ENCODE measurements around the gene DAZAP1.

The DAZAP1 gene

DNA sequence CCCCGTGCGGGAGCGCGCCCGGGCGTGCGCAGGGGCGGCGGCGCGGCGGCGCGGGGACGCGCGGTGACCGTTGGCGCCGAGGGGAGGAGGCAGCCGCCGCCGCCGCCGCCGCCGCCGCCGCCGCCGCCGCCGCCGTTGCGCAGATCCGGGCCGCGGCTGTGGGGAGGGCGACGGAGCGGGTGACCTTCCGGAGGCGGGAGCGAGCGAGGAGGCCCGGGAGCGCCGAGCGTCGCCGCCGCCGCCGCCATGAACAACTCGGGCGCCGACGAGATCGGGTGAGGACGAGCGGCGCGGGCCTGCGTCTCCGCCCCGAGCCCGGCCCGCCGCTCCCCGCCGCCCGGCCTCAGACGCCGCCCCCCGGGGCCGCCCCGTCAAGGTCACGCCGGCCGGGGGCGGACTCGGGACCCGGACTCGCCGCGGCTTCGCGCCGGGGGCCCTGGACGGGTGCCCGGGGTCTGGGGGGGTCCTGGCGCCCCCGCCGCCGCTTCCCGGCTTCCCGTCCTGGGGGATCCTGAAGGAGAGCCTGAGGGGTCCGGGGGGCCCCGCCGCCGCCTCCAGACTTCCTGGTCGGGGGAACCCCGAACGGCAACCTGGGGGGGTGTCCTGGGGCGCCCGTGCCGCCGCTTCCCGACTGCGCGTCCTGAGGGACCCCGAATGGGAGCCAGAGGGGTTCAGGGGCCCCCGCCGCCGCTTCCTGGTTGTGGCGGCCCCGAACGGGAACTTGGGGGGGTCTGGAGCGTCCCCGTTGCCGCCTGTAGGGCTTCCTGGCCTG lies at the start of gene DAZAP1:
Gene DAZAP1 (plus strand): TSS at position 59 of the 772 bp plus-strand sequence. CDS start 188 bp downstream, at position 247.
- DNase-seq (ENCODE audit: low read depth in 2 of 2, low spot score in 1 of 2) = no peak

DNA sequence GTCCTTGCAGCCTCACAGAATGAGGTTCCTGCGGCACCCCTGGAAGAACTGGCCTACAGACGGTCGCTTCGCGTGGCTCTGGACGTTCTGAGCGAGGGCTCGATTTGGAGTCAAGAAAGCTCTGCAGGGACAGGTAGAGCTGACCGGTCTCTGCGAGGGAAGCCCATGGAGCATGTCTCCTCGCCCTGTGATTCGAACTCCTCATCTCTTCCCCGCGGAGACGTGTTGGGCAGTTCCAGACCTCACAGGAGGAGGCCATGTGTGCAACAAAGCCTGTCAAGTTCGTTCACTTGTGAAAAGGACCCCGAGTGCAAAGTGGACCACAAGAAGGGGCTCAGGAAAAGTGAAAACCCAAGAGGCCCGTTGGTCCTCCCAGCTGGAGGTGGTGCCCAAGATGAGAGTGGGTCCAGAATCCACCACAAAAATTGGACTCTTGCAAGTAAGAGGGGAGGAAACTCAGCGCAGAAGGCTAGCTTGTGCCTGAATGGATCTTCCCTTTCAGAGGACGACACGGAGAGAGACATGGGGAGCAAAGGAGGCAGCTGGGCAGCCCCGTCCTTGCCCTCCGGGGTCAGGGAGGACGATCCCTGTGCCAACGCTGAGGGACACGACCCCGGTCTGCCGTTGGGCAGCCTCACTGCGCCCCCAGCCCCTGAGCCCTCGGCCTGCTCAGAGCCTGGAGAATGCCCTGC lies 47.1 kb upstream of the DAZAP1 start:
- DNase-seq (ENCODE audit: low read depth in 2 of 2, low spot score in 1 of 2) = no peak

DNA sequence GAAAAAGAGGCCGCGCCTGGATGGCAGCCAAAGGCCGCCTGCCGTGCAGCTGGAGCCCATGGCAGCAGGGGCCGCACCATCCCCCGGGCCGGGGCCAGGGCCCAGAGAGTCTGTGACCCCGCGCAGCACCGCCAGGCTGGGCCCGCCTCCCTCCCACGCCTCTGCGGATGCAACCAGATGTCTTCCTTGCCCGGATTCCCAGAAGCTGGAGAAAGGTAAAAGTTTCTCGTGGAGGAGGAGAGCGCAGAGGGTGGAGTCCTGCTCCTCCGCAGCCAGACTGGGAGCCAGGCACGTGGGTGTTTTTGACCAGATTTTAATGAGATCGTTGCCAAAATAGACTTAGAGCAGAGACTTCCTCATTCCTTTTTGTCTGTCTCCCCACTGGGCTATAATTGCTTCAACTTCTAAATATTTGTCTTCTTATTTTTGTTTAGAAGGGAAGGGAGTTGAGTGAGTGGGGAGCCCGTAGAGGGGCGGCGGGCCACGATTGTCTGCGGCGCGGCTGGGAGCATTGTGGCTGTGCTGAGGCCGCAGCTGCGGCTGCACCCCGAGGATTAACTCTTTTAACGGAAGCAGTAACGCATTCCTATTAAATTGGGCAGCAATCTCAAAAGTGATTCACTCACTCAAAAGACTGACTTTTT lies 46.4 kb upstream of the DAZAP1 start:
- no peak for DNase-seq (ENCODE audit: low read depth in 2 of 2, low spot score in 1 of 2)

DNA sequence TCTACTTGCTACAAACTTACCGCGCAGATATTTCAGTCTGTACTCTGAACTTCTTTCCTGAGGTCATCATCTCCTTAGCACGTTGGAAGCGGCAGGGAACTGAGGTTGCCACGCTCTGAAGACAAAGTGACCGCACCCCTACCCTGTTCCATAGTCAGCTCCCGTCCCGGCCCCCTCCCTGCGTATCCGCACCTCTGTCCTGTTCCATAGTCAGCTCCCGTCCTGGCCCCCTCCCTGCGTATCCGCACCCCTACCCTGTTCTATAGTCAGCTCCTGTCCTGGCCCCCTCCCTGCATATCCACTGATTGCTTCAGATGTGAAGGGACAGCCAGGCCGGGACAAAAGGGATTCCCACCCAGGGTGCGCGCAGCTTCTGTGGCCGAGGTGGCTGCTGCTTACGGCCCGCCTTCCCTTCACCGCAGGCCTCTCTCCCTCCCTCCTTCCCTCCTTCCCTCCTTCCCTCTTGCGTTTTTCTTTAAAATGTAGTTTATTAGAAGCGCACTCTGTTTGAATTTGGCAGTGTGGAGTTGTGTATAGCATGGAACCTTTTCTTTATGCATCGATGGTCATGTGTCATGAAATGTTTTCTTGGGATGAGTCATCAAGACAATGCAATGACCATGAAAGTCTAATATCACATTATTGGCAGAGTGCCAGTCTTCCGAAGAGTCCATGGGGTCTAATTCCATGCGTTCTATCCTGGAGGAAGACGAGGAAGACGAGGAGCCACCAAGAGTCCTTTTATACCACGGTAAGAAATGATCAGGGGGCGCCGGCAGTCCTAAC lies 45.6 kb upstream of the DAZAP1 start:
- DNase-seq (ENCODE audit: low read depth in 2 of 2, low spot score in 1 of 2) = no peak

DNA sequence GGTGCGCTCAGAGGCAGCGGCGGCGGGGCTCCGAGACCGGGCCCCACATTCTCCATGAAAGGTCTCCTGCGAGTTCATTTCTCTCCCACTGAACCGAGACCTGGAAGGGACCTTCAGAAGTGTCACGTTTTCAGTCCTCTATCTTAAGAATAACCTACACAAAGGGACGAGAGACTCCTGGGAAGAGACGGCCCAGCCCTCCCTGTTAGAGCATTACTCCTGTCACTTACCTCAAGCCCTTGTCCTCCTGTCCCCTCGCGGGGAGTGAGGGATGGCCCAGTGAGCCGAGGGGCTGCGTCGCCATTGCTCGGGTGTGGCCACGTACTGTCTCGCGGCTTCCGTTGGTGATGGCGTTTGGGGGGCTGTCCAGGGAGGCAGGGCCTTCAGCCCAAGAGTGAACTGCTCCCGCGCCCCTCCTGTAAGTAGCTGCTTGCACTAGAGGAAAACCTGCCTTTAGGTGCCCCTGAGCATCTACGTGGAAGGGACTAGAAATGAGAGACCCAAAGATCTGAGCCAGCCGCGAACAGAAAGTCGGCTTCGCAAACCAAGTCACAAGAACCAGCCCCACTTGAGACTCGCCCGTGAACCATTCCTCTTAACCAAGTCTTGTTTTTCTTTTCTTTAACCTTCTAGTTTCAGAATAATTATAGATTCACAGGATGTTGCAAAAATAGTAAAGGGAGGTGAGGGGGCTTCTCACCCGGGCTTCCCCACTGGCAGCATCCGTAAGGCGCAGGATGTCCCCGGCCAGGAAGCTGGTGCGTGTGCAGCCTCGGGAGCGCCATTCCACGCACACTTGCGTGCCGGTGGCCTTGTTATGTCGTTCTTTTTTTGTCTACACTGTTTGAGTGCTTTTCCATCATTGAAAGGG lies 44.8 kb upstream of the DAZAP1 start:
- DNase-seq (ENCODE audit: low read depth in 2 of 2, low spot score in 1 of 2) = no peak

DNA sequence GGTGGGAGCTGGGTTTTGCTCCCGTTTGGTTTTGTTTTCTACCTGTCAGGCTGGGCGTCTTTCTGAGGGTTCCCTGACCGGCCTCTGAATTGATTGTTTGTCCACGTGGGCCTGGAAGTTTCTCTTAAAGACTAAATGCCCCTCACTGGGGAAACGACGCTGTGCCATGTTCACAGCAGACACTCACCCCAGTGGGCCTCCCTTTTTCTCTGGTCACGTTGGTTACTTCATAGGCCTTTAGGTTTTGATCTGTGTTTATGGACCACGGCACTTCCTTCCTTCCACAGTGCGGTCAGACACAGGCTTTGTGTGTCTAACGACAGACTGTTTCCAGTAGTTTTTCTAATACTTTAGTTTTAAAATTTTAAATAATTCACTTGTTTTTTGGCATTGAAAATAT lies 43.8 kb upstream of the DAZAP1 start:
- no peak for DNase-seq (ENCODE audit: low read depth in 2 of 2, low spot score in 1 of 2)

DNA sequence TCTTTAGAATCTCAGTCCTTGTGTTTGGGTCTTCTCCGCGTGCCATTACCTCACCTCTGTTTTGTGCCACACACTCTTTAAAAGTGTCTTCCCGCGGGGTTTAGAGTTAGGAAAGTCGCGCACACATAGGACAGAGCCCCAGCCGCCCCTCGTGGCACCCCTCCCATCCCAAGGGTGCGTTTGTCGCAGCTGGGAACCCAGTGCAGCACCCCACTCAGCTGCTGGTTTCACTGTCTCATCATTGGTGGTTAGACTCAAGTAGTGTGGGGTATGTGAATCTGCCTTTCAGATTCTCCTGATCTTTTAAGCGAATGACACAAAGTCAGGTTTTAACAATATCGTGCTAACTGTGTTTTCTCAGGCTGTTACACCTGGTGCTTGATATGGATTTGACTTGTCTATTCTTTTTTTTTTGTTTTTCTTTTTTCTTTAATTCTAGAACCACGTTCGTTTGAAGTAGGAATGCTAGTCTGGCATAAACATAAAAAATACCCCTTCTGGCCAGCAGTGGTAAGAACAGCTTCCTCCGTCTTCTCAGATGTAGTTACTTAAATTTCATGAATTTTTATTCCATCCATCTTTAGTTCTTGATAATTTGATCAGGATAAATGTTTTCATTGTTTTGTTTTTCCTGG lies 43.2 kb upstream of the DAZAP1 start:
- DNase-seq (ENCODE audit: low read depth in 2 of 2, low spot score in 1 of 2) = no peak

DNA sequence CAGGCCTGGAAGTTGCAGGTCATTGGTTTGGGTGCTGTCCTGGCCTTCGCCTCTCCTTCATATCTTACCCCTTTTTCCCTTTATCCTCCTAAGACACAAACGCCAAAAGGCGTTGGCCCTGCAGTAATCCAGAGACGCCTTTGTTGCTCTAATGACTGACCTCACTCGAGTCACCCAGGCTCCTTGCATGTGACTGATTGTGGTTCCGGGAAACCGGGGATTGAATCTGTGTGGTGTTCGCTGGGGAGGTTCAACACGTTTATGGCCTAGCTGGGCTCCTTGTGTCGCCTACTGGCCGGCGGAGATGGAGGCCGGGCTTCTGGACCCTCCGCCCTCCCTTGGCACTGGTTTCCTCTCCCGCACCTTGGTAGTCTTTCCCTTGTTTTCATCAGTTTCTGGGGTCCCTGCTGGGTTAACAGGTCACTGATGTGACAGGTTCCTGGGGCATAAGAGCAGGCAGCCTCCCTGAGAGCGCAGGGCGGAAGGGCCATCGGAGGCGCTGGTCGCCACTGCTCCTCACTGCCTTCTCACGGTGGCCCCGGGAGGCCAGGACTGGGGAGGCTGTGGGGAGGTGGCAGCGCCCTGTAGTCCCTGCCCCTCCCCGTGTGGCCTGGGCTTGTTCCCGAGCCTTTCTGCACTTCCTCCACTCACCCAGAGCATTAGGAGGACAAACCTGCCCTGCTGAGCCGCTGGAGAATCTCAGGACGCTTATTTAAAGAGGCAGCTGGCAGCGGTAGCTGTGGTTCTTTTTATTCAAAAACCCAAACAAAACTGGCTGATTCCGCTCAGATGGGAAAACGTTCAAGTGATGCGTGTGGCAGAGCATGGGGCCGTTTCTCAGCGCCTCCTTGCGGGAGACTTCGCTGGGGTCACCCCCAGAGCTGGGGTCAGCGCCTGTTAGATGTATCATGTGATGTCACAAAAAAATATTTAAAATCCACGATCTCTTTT lies 41.8 kb upstream of the DAZAP1 start:
- DNase-seq (ENCODE audit: low read depth in 2 of 2, low spot score in 1 of 2) = no peak

DNA sequence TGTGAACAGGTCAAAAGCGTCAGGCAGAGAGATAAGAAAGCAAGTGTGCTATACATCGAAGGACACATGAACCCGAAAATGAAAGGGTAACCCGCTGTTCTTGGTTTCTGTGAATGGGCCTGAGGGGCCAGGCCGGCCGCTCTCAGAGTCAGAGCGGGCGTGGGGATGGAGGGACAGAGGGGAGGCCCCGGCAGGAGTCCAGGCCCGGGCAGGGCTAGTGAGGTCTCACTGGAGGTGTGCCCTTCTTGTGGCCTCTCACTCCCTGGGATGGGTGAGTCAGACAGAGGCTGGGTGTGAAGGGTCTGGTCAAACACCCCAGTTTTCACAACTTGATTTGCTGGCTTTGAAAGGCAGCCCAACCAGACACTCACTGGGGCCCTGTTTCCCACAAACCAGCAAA lies 41.1 kb upstream of the DAZAP1 start:
- DNase-seq (ENCODE audit: low read depth in 2 of 2, low spot score in 1 of 2) = no peak

DNA sequence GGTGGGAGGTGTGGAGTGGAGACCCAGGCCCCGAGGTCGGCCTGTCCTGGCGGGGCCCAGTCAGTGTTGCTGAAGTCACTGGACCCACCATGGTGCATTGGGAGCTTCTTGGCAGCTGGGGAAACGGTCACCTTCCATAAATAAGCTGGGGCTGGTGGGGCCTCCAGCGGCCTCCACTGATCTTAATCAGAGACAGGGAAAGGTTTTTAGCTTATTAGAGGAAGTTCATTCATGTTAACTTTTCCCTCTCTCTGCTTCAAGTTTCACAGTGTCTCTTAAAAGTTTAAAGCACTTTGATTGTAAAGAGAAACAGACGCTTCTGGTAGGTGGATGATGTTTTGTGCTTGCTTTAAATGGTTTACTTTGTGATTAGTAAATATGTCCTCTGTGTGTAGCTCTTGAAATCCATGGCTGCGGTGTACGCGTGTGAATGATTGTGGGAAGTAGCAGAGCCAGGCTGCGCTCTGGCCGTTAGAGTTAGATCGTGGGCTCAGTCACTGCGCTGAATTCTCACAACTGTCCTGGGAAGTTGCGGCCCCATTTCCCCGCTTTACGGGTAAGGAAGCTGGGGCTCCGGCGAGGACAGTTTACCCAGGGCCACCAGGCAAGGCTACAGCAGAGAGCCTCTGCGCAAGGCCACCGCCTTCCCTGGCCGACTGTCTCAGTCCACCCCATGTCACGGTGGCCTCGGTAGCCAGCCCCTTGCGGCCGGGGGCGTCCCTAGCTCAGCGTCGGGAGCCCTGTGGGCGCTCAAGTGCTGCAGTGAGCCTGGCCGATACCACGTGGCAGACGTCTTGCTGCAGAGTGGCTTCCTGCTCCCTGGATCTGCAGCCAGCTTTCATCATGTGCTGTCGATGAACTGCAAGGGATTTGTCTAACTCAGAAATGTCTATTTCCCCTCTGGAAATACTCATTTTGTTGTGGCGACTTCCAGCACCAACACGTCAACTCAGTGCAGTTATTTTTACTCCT lies 40.2 kb upstream of the DAZAP1 start:
- no peak for DNase-seq (ENCODE audit: low read depth in 2 of 2, low spot score in 1 of 2)

DNA sequence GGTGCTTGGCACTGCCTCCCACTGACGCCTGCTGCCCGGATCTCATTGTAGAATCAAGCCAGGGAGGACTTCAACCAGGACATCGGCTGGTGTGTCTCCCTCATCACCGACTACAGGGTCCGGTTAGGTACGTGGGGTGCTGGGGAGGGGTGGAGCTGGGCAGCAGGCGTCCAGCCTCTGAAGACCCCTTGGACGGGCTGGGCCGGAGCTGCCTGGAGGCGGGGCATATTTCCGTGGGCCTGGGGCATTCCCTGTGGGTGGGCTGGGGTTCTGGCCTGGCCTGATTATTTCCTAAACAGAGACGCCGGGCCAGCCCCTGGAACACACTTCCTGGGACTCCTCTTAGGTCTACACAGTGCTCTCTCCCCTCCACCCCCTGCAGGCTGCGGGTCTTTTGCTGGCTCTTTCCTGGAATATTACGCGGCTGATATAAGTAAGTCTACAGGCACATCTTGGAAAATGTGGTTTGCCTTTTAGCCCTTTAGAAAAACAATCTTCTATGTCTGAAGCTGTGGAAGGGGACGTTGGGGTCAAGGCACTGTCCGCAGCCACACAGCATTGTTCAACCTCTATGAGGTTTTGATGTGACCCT lies 38.1 kb upstream of the DAZAP1 start:
- no peak for DNase-seq (ENCODE audit: low read depth in 2 of 2, low spot score in 1 of 2)

DNA sequence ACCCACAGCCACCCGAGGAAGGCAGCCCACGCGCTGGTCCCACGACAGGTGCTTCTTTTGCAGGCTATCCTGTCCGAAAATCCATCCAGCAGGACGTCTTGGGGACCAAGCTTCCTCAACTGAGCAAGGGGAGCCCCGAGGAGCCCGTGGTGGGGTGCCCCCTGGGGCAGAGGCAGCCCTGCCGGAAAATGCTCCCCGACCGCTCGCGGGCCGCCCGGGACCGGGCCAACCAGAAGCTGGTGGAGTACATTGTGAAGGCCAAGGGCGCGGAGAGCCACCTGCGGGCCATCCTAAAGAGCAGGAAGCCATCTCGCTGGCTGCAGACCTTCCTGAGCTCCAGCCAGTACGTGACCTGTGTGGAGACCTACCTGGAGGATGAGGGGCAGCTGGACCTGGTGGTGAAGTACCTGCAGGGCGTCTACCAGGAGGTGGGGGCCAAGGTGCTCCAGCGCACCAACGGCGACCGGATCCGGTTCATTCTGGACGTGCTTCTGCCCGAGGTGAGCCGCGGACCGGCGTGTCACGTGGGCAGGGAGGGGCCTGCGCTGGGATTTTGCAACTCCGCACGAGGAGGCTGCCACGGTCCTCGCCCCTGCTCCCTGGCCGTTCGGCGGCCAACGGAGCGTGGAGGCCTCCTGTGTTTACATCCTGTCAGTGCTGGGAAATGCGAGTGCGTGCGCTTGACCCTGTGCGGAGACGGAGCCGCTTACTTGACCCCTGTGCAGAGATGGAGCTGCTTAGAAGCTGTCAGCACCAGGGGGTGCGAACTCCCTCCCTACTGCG lies 36.6 kb upstream of the DAZAP1 start:
- DNase-seq (ENCODE audit: low read depth in 2 of 2, low spot score in 1 of 2) = no peak

DNA sequence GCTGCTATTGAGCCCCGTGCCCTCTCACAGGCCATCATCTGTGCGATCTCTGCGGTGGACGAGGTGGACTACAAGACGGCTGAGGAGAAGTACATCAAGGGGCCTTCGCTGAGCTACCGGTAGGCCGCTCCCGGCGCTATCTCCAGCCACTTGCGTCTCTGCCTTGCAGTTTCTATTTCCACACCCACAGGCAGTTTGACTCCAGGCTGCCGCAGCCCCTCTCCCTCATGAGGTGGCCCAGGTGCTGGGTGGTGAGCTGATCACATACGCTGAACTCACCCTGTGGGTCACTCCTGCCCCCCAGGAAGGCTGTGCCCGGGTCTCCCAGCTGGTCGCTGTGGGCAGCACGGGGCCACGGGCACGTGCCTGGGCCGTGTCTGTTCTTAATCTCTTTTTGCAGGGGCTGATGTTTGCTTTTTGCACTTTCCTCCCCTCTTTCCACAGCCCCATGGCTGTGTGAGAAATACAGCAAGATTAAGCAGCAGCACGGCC lies 34.3 kb upstream of the DAZAP1 start:
- DNase-seq (ENCODE audit: low read depth in 2 of 2, low spot score in 1 of 2) = no peak

DNA sequence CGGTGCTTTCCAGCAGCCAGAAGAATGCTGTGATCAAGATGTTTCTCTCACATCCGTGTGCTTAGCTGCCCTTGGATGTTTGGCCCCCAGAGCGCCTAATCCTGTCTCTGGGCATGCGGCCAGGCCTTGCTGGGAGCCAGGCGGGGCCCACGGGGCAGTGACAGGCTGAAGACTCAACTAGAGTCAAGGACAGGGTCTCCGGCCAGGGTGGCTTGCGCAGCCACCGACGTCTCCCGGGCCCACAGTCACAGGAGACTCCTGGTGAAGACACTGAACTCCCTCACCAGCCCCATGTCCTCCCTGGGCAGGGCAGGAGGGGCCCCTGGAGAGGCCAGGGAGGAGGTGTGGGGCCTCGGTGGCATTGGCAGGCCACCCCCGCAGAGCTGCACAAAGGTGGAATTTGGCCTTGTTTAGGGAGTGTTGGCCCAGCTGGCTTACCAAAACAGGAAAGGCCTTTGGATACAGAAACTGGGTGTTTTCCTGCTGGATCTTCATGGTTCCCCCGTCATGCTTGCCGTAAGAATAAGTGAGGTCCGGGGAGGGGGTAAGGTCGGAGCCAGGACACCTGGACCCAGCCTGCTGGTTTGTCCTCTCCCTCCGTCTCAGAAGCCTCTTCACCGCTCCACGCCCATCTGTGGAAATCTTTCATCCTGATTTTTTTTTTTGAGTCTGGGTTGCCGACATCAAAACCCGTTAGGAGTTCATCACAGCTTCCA lies 33.7 kb upstream of the DAZAP1 start:
- DNase-seq (ENCODE audit: low read depth in 2 of 2, low spot score in 1 of 2) = no peak

DNA sequence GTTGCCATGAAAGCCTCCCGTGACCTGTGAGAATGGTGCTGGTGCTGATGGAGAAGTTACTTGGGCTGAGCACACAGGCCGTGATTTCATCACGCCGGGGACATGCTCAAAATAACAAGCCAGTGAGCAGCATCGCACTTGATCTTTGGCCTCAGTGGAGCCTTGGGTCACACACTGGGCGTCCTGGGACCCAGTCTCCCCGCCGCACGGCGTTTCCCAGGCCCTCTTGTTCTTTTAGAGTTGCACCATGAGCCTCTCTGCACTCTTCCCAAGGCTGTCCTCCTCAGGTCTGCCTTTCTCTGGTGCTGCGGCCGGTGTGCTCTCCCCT lies 33.2 kb upstream of the DAZAP1 start:
- DNase-seq (ENCODE audit: low read depth in 2 of 2, low spot score in 1 of 2) = no peak

DNA sequence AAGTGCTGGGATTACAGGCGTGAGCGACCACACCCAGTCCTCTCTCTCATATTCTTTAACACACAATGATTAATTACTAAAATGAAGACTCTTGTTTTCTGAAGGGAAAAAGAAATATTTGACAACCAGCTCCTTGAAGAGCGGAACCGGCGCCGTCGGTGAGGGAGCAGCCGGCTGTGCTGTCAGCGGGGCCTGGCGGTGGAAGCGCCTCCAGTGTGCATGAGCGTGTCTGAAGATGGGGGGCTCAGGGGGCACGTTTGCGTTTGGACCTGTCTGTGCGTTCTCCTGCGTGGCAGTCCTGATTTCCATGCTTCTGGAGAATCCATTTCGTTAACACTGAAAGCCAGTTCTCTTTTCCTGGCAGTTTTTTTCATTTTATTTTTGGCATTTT lies 31.0 kb upstream of the DAZAP1 start:
- no peak for DNase-seq (ENCODE audit: low read depth in 2 of 2, low spot score in 1 of 2)
